ENCODE data around the gene GALNT18.

- TF ChIP-seq POLR2AphosphoS5 (IDR thresholded peaks at IDR 0.05; ENCODE audit: low read depth) = no peak
- TF ChIP-seq CTCF (IDR thresholded peaks at IDR 0.05; ENCODE audit: insufficient read depth, low read length) = no peak
- TF ChIP-seq GABPA (IDR thresholded peaks at IDR 0.05; ENCODE audit: low read depth) = no peak
These were observed 101.4 kb downstream of the GALNT18 start for GRCh38 chr11:11520231-11521015.
